GM23248 (cell line): ENCODE measurements around the gene CXCR3.

Experiments
- EZH2 ChIP-seq: fragments of 200-600 bp; sonication (generic); IDR thresholded peaks from 2 replicates; pipeline ENCODE4 v1.6.1; 2018; ENCODE audit warnings: antibody characterized with exemption, mild to moderate bottlenecking; ENCODE audit not compliant: insufficient read depth, poor library complexity, severe bottlenecking
- EZH2phosphoT487 ChIP-seq: fragments of 200-600 bp; sonication (generic); IDR thresholded peaks from 2 replicates; pipeline ENCODE4 v1.6.1; 2018; ENCODE audit warnings: antibody characterized with exemption, moderate library complexity, mild to moderate bottlenecking, low read depth; ENCODE audit not compliant: insufficient read depth

DNA sequence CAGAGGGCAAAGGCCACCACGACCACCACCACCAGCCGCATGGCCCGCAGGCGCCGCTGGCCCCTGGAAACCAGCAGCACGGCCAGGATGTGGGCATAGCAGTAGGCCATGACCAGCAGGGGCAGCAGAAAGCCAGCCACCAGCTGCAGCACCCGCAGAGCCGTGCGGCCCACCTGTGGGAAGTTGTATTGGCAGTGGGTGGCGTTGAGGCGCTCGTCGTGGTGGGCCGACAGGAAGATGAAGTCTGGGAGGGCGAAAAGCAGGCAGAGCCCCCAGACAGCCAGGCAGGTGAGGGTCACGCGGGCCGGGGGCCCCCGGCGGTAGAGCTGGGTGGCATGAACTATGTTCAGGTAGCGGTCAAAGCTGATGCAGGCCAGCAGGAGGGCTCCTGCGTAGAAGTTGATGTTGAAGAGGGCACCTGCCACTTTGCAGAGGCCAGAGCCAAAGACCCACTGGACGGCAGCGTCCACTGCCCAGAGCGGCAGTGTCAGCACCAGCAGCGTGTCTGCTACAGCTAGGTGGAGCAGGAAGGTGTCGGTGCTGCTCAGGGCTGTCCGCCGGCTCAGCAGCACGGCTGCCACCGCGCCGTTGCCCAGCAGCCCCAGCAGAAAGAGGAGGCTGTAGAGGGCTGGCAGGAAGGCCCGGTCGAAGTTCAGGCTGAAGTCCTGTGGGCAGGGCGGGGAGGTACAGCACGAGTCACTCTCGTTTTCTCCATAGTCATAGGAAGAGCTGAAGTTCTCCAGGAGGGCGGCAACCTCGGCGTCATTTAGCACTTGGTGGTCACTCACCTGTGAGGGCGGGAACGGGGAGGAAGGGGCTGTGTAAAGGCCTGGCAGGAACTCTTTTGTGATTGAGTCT lies 1.4 kb downstream of the CXCR3 start:
- no peak for TF ChIP-seq EZH2
- no peak for TF ChIP-seq EZH2phosphoT487
